Glomerular visceral epithelial cell (primary cell): ENCODE data around the gene SPAG6.

ENCODE experiments used
- DNase-seq: peaks from one replicate; pipeline ENCODE4 v3.0.0-alpha.2; 2016; ENCODE audit errors: extremely low spot score

Gene SPAG6

DNA sequence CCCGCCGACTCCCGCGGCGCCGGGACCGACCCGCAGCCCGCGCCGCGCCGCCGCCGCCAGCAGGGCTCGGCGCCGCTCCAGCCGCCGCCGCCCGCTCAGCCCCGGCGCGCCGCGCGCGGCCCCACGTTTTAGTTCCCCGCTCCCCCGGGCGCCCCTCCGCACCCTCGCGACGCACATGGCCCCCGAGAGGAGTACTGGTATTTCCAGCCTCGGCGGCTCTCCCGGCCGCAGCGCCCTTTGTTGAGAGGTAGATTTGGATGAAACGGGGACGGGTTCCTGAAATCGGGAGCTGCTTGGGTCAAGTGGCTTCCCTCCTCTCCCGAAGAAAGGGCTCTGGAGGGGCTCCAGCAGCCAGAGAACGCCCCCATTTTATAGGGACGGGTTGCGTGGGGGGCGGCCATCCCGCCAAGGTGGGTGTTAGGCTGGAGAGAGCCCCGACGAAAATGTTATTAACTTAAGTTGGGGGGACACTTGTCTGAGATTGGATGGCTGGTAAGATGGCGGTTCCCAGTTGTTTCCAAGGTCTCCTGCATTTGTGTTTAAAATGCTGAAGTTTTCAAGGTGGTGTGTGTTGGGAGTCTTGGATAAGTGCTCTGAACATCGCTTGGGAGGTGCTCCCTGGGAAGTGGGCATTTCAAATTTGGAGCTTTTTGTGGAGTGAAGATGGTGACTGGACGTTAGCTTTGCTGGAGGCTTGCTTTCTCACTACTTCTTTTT, 23.2 kb upstream of the SPAG6 start:
- DNase-seq = no peak

- DNase-seq = no peak
Observed at GRCh38 chr10:22322641-22323160, 22.6 kb upstream of the SPAG6 start.

DNA sequence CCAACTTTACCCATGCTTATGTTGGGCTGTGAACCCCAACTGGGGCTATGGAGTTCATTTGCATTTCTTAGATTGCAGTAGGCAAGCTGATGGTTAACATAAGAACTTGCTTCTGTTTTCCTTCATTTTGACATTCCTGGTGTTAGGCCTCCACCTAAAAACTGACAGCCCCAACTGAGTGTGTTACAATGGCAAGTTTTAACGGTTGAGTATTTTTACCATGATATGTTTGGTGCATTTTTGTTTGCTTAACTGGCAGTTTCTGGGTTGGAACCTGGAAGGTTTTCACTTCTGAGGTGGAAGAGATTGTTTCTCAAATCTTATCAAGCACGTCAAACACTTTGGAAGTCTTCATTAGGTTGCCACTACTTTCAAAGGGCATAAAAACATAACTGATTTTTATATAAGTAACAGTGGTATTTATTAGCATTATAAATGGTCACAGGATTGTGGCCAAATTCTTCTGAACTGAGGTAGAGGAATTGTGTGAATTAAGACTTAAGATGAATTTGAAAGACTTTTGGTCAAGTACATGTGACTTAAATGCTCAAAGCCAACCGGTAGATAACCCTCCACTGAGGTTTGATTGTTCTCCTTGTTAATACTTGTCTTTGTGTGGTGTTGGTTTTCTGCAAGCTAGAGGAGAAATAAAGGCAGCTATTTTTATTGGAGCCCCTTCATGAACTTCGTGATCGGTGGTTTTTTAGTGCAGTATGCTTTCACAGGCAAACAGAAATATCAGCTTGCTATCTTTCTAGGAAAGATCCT, 21.6 kb upstream of the SPAG6 start:
- no peak for DNase-seq

- no peak for DNase-seq
Observed at GRCh38 chr10:22324413-22324812, 20.9 kb upstream of the SPAG6 start.

GRCh38 chr10:22324893-22325271, 20.4 kb upstream of the SPAG6 start:
- no peak for DNase-seq

GRCh38 chr10:22325272-22326144, 19.8 kb upstream of the SPAG6 start:
- peak; percentile 75 for DNase-seq

DNA sequence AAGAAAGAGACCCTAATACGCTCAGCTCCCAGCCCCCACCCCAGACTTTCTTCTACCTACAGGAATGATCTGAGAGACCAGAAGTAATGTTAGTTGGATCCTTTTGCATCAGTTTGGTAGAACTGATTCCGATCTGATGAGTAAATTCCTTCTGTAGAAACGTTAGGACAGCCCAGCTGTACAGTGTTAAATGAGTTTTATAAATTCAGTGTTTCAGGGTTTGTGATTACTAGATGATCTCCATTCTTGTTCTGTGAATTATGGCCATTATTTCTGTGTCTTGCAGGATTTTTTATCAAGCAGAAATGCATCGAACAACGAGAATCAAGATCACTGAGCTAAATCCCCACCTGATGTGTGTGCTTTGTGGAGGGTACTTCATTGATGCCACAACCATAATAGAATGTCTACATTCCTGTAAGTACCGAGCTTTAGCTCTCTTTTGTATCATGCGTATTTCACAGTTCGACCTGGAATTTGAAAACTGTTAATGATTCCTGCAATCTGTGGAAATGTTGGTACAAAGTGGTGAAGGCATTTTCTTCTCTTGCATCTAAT, 19.1 kb upstream of the SPAG6 start:
- DNase-seq = no peak

- DNase-seq = no peak
Observed at GRCh38 chr10:22329150-22329549, 16.1 kb upstream of the SPAG6 start.

DNA sequence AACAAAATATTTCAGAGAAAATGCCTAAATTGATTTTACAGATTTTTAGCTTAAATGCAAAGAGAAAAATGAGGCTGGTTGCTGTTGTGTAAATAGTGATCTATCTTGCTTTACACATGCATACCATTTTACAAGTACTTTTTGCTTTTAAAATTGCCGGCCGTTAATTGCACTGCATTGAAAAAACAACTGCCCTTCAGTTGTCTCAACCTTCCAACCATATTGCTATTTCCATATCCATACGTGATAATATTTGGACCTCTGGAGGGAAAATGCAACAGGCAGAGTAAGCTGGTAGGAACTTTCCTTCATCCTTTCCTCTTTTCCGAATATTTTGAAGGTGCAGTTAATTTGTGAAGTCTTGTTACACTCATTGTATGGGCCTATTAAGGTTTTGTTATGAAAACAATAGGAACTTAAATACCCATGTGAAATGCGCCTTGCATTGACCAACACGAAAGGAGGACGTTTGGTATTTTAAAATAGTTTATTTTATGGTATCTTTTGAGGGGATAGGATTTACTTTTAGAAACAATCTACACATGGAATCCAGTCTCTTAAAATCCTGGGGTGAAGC, 13.1 kb upstream of the SPAG6 start:
- no peak for DNase-seq

DNA sequence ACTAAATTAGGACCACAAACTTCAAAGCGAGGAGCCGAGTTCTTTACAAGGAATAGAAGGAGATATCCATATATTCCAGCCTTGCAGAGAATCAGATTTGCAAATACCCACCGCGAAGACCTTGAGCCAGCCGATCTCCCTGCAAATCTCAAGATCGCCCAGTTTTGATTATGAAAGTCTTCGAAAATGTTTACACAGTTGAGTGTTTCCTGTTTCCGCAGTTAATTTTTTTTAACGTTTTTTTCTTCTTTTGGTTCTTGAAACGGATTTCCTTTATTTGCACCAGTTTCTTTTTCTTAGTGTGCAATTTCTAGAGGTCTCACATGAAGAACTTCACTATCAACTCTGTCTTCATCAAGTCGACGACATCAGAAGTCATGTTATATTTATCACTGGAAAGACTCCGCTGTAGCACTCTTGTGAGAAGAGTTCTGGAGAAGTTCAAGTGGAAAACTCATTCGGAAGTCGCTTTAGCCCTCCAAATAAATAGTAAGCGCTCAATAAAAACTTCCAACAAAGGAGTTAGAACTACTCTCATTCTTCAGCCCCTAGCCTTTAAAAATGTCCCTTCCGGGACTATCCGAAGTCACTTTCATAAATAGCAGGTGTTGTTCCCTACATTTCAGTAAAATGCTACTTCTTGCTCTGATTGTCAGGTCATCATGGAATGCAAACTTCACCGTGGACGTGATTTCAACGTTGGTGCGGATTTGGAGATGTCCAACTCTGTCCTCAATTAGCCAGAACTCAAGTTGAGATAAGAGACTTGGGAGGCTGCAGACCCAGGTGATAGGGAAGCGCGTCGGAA, 11.9 kb upstream of the SPAG6 start:
- DNase-seq = no peak

DNA sequence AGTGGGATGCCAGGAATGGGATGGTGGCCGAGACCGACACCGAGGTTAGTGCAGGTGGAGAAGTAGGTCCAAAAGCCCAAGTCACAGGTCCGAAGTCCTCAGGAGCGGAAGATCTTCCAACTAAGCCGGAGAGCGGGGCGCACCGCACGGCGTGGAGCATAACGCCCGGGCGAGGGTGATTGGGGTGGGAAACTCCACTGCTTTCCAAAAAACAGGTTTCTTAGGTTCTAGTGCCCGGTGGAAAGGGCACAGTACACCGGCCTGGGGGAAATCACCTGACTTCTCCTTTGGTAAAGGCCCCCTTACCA, 11.4 kb upstream of the SPAG6 start:
- DNase-seq = no peak

DNA sequence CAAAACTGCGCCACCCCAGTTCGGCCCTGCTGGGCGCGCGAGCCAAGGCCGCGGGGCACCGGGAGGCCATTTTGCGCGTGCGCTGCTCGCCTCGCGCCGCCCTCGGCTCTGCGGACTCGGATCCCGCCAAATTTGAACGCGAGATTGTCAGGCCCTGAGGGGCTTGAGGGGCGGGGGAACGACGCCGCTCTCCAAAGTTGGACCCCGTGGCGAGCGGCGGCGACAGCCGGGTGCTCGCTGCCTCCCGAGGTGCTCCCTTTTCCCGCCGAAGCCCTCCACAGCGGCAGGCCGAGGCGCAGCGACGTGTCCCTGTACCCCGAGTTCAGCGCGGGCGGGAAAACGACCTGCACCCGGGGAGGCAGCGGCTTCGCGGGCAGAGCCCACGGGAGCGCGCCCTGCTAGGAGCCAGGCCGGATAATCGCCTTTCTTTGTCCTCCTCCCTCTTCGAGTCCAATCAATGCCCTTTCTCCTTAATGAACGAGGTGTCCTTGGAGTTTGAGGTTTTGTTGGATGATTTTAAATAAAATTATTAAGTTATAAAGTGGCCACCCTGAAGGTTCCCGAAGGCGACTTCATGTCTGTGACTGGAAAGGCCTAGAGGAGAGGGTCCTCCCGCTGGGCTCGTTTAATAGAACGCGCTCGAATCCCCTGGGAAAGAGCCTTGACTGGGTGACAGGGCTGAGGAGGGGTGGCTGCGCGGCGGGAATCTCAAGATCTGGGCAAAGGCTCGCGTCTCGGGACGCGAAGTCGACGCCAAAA, 10.7 kb upstream of the SPAG6 start:
- no peak for DNase-seq

- no peak for DNase-seq
Observed at GRCh38 chr10:22335173-22335933, 9.9 kb upstream of the SPAG6 start.

DNA sequence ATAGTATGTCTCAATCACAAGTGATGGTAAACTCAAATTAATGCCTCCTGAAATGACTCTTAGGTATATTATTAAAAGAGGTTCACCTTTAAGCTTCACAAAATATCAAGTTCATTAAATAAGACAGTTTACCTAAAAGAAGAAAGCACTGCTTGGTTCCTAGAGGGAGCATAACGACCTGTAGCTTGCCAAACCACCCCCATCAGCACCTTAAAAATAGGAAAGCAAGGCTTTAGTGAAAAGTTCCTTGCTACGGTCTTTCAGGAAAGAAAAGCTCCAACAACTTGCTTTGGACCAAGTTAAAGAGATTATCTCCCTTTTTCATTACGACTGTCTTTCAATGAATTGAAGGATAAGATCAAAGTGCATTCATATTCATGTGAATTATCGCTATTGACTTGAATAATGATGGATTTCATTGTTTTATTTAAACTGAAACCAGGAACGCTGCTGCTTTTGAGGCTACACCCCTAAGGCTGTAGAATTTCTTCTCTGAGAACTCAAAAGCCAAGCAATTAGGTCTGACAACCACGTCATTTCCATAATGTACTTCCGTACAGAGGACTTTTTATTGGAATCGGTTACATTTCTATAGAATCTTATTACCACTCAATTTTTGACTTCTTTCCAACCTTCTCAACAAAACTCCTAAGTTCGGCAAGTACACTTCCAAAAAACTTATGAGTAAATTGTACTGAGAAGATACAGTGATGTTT, 7.0 kb upstream of the SPAG6 start:
- DNase-seq = no peak

DNA sequence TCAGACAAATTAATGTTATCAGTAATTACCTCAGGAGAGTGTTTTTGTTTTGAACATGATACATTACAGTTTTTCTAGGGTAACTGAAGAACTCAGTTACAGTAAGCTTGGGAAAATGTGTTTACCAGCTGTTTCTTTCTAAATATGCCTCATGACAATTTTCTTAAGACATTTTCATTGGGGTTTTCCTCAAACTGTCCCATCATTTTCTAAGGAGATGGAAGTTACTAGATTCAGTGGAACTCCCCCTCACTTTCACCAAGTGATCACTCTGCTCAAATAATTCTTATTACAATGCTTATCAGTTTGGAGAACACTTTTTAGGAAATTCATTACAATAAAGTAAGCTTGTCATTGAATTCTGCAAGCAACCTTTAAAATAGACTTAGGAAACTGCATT, 6.4 kb upstream of the SPAG6 start:
- DNase-seq = no peak

GRCh38 chr10:22339761-22340328, 5.5 kb upstream of the SPAG6 start:
- DNase-seq = no peak

DNA sequence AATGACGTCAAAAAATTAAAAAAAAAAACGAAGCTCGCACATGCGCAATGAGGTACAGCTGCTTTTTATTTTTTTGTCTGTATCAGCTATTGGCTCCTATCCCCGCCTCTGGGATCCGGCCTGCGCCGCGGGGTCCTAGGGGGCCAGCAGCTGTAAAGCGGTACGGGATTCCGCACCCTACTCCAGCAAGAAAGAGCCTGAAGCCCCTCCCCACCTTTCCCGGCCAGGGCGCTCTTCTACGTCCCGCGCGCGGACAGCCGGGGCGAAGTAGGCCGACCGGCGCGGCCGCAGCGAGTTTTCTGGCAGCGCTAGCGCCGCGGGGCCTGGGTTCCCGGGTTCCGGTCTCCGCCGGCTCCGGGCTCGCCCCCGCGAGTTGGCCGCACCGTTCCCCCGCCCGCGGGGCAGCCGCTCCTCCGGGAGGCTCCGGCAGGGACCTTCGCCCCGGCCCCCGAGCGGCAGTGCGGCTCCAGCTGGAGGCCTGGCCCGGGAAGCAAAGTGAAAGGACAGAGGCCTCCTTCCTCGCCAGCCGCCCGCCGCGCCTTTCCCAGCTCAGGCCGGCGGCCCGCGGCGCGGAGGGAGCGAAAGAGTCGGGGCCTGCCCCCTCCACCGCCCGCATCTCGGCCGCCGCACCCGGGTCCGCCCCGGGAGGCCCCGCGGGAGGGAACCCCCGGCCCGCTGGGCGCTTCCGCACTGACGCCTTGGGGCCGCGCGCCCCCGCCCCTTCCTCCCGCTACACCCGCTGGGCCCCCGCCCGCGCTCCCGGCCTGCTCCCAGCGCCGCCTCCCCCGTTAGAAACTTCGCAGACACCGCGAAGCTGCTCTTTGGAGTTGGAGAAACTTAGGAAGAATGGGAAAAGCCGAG, 4.7 kb upstream of the SPAG6 start:
- peak; percentile 84 for DNase-seq
